OCI-LY3 (cell line): Measurements from ENCODE around the gene MOCOS.

Experiments
- H2AFZ ChIP-seq: fragments of 200-600, 300-600 bp; shearing (Covaris generic); 2 replicates; pipeline ENCODE4 v1.6.0; 2014; ENCODE audit warnings: antibody characterized with exemption, low read depth, low read length
- H3K27ac ChIP-seq: fragments of 200-600, 300-600 bp; sonication (generic); 2 replicates; pipeline ENCODE4 v1.5.1; 2014; ENCODE audit warnings: mild to moderate bottlenecking, low read length, moderate library complexity, mixed read lengths
- H3K27me3 ChIP-seq: fragments of 200-600, 300-600 bp; sonication (generic); 2 replicates; pipeline ENCODE4 v1.6.1; 2014; ENCODE audit warnings: low read depth, low read length, mixed read lengths
- H3K36me3 ChIP-seq: fragments of 200-600, 300-600 bp; sonication (generic); replicated peaks from 2 replicates; pipeline ENCODE3; 2014; ENCODE audit warnings: low read depth, low read length, mixed read lengths
- H3K4me1 ChIP-seq: fragments of 300-600, 200-600 bp; sonication (generic); 2 replicates; pipeline ENCODE4 v1.6.1; 2014; ENCODE audit warnings: low read length, mixed read lengths
- H3K4me2 ChIP-seq: fragments of 200-600, 300-600 bp; sonication (generic); 2 replicates; pipeline ENCODE4 v1.6.1; 2014; ENCODE audit warnings: low read length, mixed read lengths
- H3K4me3 ChIP-seq: fragments of 300-600, 200-600 bp; sonication (generic); 2 replicates; pipeline ENCODE4 v1.5.1; 2014; ENCODE audit warnings: antibody characterized with exemption, mild to moderate bottlenecking, low read length, moderate library complexity
- H3K79me2 ChIP-seq: fragments of 300-600, 200-600 bp; shearing (Covaris generic); 2 replicates; pipeline ENCODE4 v1.6.1; 2014; ENCODE audit warnings: mild to moderate bottlenecking, low read length, mixed read lengths
- H3K9ac ChIP-seq: fragments of 300-600, 200-600 bp; shearing (Covaris generic); 2 replicates; pipeline ENCODE4 v1.6.0; 2014; ENCODE audit warnings: mild to moderate bottlenecking, low read length, moderate library complexity
- H3K9me3 ChIP-seq: fragments of 200-600, 300-600 bp; shearing (Covaris generic); 2 replicates; pipeline ENCODE4 v1.6.1; 2014; ENCODE audit warnings: low read length, mixed read lengths; ENCODE audit not compliant: insufficient read depth
- H4K20me1 ChIP-seq: fragments of 200-600, 300-600 bp; sonication (generic); 2 replicates; pipeline ENCODE4 v1.6.1; 2016; ENCODE audit warnings: low read length, mixed read lengths; ENCODE audit not compliant: insufficient read depth
- EZH2phosphoT487 ChIP-seq: fragments of 200-600 bp; shearing (Covaris generic); IDR thresholded peaks from 2 replicates; pipeline ENCODE4 v1.6.1; 2018; ENCODE audit warnings: antibody characterized with exemption, mixed run types, low read depth
- TF ChIP-seq, protein P1 (sequence below): fragments of 200-600, 300-600 bp; sonication (generic); IDR thresholded peaks from 2 replicates; pipeline ENCODE4 v1.5.1; 2014; ENCODE audit warnings: antibody characterized with exemption, low read length, low read depth

Gene MOCOS

DNA sequence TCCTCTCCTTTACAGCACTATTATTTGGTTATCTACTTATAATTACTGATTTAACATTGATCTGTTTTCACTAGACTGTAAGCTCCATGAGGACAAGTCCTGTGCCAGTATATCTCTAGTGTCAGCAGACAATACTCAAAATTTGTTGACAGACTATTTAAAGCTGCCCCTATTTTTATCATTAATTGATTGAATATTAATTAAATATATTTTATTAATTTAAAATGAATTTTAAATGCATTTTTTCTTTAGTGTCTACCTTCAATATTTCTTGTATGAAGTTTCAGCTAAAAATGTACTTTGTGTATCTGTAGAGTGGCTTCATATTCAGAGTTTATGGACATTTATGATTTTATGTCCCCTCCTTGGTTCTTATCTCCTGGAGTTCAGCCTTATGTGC, 83.9 kb downstream of the MOCOS start:
- H3K4me3 ChIP-seq = no peak overlapping the region
- H3K79me2 ChIP-seq = no peaks in the 10 kb centered on the region
- H3K4me2 ChIP-seq = no peak overlapping the region
- no peak overlapping the region for H2AFZ ChIP-seq
- no peaks in the 10 kb centered on the region for H3K36me3 ChIP-seq
- no peak for TF ChIP-seq EZH2phosphoT487
- TF ChIP-seq, protein P1, sequence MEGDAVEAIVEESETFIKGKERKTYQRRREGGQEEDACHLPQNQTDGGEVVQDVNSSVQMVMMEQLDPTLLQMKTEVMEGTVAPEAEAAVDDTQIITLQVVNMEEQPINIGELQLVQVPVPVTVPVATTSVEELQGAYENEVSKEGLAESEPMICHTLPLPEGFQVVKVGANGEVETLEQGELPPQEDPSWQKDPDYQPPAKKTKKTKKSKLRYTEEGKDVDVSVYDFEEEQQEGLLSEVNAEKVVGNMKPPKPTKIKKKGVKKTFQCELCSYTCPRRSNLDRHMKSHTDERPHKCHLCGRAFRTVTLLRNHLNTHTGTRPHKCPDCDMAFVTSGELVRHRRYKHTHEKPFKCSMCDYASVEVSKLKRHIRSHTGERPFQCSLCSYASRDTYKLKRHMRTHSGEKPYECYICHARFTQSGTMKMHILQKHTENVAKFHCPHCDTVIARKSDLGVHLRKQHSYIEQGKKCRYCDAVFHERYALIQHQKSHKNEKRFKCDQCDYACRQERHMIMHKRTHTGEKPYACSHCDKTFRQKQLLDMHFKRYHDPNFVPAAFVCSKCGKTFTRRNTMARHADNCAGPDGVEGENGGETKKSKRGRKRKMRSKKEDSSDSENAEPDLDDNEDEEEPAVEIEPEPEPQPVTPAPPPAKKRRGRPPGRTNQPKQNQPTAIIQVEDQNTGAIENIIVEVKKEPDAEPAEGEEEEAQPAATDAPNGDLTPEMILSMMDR = no peak
- no peaks in the 10 kb centered on the region for H3K4me1 ChIP-seq
- no peak overlapping the region for H3K9ac ChIP-seq
- H3K9me3 ChIP-seq = no peaks in the 10 kb centered on the region
- no peaks in the 10 kb centered on the region for H3K27me3 ChIP-seq
- H4K20me1 ChIP-seq = no peaks in the 10 kb centered on the region
- no peak overlapping the region for H3K27ac ChIP-seq

DNA sequence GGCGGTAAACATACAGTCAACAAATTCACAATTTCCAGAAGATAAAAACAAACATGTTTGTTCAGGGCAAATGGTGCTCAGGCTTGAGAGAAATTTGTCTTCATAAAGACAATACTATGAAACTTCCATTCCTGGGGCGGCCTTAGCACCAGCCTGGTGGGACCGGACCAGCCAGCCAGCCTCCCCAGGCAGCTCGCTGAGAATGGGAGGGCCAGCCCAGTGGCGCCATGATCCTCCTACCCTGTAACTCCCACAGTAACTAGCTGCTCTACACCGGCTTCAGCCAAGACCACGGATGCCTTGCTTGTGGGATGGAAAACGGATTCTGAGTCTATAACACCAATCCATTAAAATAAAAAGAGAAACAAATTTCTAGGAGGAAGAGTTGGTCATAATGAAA, 86.0 kb downstream of the MOCOS start:
- Histone ChIP-seq H2AFZ (no peak overlapping the region), H3K79me2 (no peaks in the 10 kb centered on the region), H3K4me3 (no peak overlapping the region), H3K9ac (no peak overlapping the region), H3K27me3 (peaks cover 3% of the 10 kb centered on the region), H3K4me2 (no peak overlapping the region), H3K27ac (no peak overlapping the region), H3K4me1 (no peaks in the 10 kb centered on the region), H3K36me3 (no peaks in the 10 kb centered on the region), H3K9me3 (no peaks in the 10 kb centered on the region), H4K20me1 (no peaks in the 10 kb centered on the region)
- TF ChIP-seq, protein P1 = no peak
- no peak for TF ChIP-seq EZH2phosphoT487

DNA sequence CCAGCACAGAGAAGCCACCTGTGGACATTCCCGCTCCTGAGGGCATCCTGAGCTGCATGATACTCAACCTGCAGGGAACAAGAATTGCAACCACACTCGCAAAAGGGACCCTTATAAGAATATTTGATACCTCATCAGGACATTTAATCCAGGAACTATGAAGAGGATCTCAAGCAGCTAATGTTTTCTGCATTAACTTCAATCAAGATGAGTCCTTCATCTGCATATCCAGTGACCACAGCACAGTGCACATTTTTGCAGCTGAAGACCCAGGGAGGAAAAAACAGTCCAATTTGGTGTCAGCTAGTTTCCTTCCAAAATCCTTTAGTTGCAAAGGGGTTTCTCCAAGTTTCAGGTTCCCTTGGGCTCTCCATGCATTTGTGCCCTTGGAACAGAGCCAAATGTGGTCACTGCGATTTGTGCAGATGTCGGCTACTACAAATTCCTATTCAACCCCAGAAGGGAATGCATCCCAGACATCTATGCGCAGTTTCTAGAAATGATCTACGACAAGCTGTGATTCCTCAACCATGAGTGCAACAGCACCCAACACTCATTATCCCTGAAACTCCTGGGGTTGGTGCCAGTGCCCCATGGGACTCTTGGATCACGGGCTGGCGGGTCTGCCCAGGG, 86.9 kb downstream of the MOCOS start:
- H3K27me3 ChIP-seq = peaks cover 12% of the 10 kb centered on the region
- TF ChIP-seq, protein P1 = no peak
- TF ChIP-seq EZH2phosphoT487 = no peak
- H3K9me3 ChIP-seq = no peaks in the 10 kb centered on the region
- H3K27ac ChIP-seq = no peak overlapping the region
- no peaks in the 10 kb centered on the region for H3K4me1 ChIP-seq
- no peak overlapping the region for H3K4me3 ChIP-seq
- H4K20me1 ChIP-seq = no peaks in the 10 kb centered on the region
- H2AFZ ChIP-seq = no peak overlapping the region
- no peaks in the 10 kb centered on the region for H3K79me2 ChIP-seq
- H3K9ac ChIP-seq = no peak overlapping the region
- H3K36me3 ChIP-seq = no peaks in the 10 kb centered on the region
- no peak overlapping the region for H3K4me2 ChIP-seq

DNA sequence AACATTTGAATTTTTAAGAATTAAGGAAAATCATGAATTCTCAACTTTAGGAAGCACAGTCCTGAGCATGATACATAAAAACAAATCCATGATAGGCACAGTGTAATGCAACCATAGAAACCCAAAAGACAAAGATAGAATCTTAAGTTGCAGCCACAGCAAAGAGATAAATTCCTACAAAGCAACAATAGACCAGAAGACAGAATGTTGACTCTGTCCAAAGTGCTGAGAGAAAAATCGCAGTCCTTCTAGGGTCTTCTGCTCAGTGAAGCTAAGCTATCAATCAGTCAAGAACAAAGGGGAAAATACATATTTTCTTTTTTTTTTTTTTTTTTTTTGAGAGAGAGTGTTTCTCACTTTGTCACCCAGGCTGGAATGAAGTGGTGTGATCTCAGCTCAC, 88.3 kb downstream of the MOCOS start:
- H3K27ac ChIP-seq = no peak overlapping the region
- peaks cover 25% of the 10 kb centered on the region for H3K27me3 ChIP-seq
- no peak overlapping the region for H3K4me3 ChIP-seq
- no peak for TF ChIP-seq EZH2phosphoT487
- TF ChIP-seq, protein P1 = no peak
- H3K9ac ChIP-seq = no peak overlapping the region
- no peaks in the 10 kb centered on the region for H3K79me2 ChIP-seq
- H3K4me2 ChIP-seq = no peak overlapping the region
- H2AFZ ChIP-seq = no peak overlapping the region
- H3K9me3 ChIP-seq = no peaks in the 10 kb centered on the region
- H3K4me1 ChIP-seq = no peaks in the 10 kb centered on the region
- no peaks in the 10 kb centered on the region for H3K36me3 ChIP-seq
- H4K20me1 ChIP-seq = no peaks in the 10 kb centered on the region
